ENCODE data around the gene CYBA. TPM values are rescaled to one million over a fixed set of nuclear protein-coding genes. Genes with fewer than 3 reads are reported as not detected.

The CYBA gene
- total RNA-seq, 1 donor from 2014 or later, result 140 TPM

- H3K4me1 Mint-ChIP-seq (ENCODE audit: unreplicated experiment), result no peaks in the 10 kb centered on the region
- H3K27ac Mint-ChIP-seq (ENCODE audit: unreplicated experiment), result no peak overlapping the region
- peaks cover 19% of the 10 kb centered on the region for H3K27me3 Mint-ChIP-seq (ENCODE audit: unreplicated experiment)
- no peak for TF ChIP-seq CTCF (IDR thresholded peaks at IDR 0.05; ENCODE audit: unreplicated experiment)
- H3K36me3 Mint-ChIP-seq (ENCODE audit: low read depth, unreplicated experiment), result no peaks in the 10 kb centered on the region
- DNase-seq (ENCODE audit: low spot score), result no peak
- H3K4me3 Mint-ChIP-seq (ENCODE audit: unreplicated experiment), result no peak overlapping the region
- no peaks in the 10 kb centered on the region for H3K9me3 Mint-ChIP-seq (ENCODE audit: unreplicated experiment)
Measured at GRCh38 chr16:88691129-88691813, 40.4 kb upstream of the CYBA start.

GRCh38 chr16:88690341-88691128 is 39.7 kb upstream of the CYBA start:
- H3K9me3 Mint-ChIP-seq (ENCODE audit: unreplicated experiment), result no peaks in the 10 kb centered on the region
- H3K4me1 Mint-ChIP-seq (ENCODE audit: unreplicated experiment), result no peaks in the 10 kb centered on the region
- no peak for TF ChIP-seq CTCF (IDR thresholded peaks at IDR 0.05; ENCODE audit: unreplicated experiment)
- H3K4me3 Mint-ChIP-seq (ENCODE audit: unreplicated experiment), result no peak overlapping the region
- H3K27ac Mint-ChIP-seq (ENCODE audit: unreplicated experiment), result no peak overlapping the region
- H3K36me3 Mint-ChIP-seq (ENCODE audit: low read depth, unreplicated experiment), result no peaks in the 10 kb centered on the region
- DNase-seq (ENCODE audit: low spot score), result no peak
- peaks cover 19% of the 10 kb centered on the region for H3K27me3 Mint-ChIP-seq (ENCODE audit: unreplicated experiment)

- Mint-ChIP-seq H3K4me3 (ENCODE audit: unreplicated experiment) (no peak overlapping the region), H3K9me3 (ENCODE audit: unreplicated experiment) (no peaks in the 10 kb centered on the region), H3K27ac (ENCODE audit: unreplicated experiment) (no peak overlapping the region), H3K36me3 (ENCODE audit: low read depth, unreplicated experiment) (no peaks in the 10 kb centered on the region), H3K4me1 (ENCODE audit: unreplicated experiment) (no peaks in the 10 kb centered on the region), H3K27me3 (ENCODE audit: unreplicated experiment) (peaks cover 17% of the 10 kb centered on the region)
- no peak for DNase-seq (ENCODE audit: low spot score)
- TF ChIP-seq CTCF (IDR thresholded peaks at IDR 0.05; ENCODE audit: unreplicated experiment), result no peak
Measured at GRCh38 chr16:88688013-88688778, 37.3 kb upstream of the CYBA start.

- H3K9me3 Mint-ChIP-seq (ENCODE audit: unreplicated experiment), result no peaks in the 10 kb centered on the region
- no peak overlapping the region for H3K4me3 Mint-ChIP-seq (ENCODE audit: unreplicated experiment)
- TF ChIP-seq CTCF (IDR thresholded peaks at IDR 0.05; ENCODE audit: unreplicated experiment), result no peak
- DNase-seq (ENCODE audit: low spot score), result no peak
- no peaks in the 10 kb centered on the region for H3K36me3 Mint-ChIP-seq (ENCODE audit: low read depth, unreplicated experiment)
- H3K27ac Mint-ChIP-seq (ENCODE audit: unreplicated experiment), result no peak overlapping the region
- H3K4me1 Mint-ChIP-seq (ENCODE audit: unreplicated experiment), result no peaks in the 10 kb centered on the region
- H3K27me3 Mint-ChIP-seq (ENCODE audit: unreplicated experiment), result peaks cover 17% of the 10 kb centered on the region
Measured at GRCh38 chr16:88687676-88688012, 36.8 kb upstream of the CYBA start.

Data from endothelial cell (in vitro differentiated cells).